Fibroblast of peridontal ligament (primary cell): ENCODE results near the gene PALLD.

Experiments
- DNase-seq: peaks from one replicate; pipeline ENCODE4 v3.0.0-alpha.2; 2010; ENCODE audit errors: extremely low read depth

Gene PALLD

GRCh38 chr4:168524897-168525296 lies 28.0 kb downstream of the PALLD start:
- no peak for DNase-seq

DNA sequence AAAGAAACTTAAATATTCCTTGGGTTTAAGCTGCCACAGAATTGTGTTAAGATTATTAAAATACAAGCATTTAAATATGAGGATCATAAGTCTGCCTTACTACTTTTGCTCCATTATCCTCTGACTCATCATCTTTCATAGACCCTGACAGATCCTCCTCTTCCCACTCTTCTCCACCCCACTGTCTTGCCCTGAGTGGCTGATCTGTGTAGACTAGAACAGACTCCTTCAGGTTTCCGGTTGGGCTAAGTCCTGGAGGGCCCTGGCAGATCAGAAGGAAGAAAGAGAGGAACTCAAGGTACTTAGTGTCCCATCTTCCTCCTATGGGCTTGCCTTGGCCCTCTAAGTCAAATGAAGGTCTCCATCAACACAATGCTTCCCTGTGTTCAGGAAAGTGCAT lies 30.7 kb downstream of the PALLD start:
- no peak for DNase-seq

GRCh38 chr4:168528131-168528949 lies 31.5 kb downstream of the PALLD start:
- DNase-seq = peak; percentile 54

GRCh38 chr4:168529257-168529656 lies 32.4 kb downstream of the PALLD start:
- DNase-seq = no peak

DNA sequence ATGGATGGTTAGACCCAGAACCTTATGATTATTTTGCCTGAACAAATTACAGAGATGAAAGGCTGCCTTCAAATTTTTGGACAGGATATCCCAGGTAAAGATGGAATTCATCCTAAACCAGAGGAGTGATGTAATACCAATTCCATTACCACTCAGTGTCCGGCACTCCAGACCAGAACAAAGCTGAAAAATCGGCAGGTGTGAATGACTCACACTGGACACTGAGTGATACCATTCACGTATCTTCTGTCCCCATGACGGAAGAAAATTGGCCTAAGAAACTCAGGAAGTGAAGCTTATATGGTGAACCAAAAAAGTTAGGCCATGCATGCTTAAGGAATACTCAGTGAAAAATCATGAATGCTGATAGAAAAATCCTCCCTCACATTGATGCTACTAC lies 34.5 kb downstream of the PALLD start:
- DNase-seq = no peak

GRCh38 chr4:168534535-168534934 lies 37.7 kb downstream of the PALLD start:
- no peak for DNase-seq

GRCh38 chr4:168535689-168536088 lies 38.8 kb downstream of the PALLD start:
- no peak for DNase-seq

DNA sequence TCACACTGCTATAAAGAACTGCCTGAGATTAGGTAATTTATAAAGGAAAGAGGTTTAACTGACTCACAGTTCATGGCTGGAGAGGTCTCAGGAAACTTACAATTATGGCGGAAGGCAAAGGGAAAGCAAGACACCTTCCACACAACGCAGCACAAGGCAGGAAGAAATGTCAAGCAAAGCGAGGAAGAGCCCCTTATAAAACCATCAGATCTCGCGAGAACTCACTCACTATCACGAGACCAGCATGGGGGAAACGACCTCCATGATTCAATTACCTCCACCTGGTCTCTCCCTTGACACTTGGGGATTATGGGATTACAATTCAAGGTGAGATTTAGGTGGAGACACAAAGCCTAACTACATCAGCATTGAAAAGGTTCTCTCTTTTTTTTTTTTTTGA lies 39.6 kb downstream of the PALLD start:
- no peak for DNase-seq

- no peak for DNase-seq
Measured at GRCh38 chr4:168537086-168537485, 40.2 kb downstream of the PALLD start.

DNA sequence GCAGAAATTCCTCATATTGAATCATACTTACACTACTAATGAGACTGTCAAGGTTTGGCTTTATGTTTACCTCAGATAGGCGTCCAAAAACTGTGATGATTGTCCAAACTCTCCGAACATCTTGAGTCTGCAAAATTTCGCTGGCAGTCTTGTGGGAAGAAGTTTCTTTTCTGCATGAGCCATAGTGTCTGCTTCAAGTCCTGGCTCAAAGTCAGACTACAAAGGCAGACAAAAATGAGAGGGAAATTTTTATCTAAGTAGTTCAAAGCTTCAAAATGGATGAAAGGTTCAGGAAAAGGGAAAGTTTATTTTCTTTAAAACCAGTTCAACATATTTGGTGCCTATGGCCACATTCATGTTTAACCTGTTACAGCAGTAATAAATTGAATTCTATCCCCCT lies 40.7 kb downstream of the PALLD start:
- DNase-seq = no peak

- no peak for DNase-seq
Measured at GRCh38 chr4:168538632-168539031, 41.8 kb downstream of the PALLD start.

- peak; percentile 89 for DNase-seq
Measured at GRCh38 chr4:168540086-168540485, 43.2 kb downstream of the PALLD start.

- DNase-seq = peak; percentile 50
Measured at GRCh38 chr4:168540503-168541265, 43.8 kb downstream of the PALLD start.

- peak; percentile 76 for DNase-seq
Measured at GRCh38 chr4:168541266-168541953, 44.6 kb downstream of the PALLD start.

DNA sequence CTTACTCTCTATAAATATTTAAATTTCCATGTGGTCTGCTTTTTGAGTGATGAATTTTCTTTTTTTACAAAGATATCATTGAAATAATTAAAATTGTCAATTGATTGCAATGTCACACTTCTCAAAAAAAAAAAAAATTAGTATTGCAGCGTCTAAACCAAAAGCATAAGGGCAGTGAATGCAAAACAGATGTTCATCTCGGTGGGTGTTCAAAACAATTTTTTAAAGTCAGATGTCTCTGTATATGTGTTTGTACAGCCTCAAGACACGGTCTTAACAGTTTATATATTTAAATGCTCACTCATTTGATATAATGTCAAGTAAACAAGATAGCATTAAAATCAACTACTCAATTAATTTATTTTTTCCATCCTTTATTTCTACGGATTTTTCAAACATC lies 52.3 kb downstream of the PALLD start:
- DNase-seq = peak; percentile 57

DNA sequence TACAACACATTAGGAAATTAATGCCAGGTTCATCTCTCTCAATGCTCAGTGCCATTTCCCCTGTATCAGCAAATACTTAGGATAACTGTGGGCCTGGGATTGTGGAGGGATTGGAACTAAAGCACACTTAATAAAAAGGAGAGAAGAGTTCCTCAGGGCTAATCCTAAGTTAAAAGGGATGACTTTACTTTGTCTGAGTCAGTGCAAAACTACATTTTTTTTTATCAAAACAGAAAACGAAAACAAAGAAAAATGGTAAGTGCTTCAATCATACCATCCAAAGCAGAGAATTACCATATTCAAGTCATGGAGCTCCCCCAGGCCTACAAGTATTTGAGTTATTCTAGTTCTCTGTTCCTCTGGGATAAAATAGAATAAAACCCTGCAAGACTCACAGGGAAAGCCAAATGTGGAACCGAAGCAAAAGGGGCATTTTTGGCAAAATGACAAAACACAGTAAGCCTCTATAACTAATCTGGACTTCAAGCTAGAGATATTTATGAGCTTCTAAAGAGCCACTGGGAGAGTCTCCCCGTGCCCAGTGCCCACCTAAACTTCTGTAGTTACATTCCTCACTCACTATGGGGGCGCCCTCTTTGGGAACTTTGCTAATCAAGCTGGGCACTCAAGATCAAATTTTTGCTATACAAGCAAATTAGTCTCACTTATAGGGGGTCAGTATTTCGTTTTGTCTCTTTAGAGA lies 53.4 kb downstream of the PALLD start:
- peak; percentile 58 for DNase-seq

DNA sequence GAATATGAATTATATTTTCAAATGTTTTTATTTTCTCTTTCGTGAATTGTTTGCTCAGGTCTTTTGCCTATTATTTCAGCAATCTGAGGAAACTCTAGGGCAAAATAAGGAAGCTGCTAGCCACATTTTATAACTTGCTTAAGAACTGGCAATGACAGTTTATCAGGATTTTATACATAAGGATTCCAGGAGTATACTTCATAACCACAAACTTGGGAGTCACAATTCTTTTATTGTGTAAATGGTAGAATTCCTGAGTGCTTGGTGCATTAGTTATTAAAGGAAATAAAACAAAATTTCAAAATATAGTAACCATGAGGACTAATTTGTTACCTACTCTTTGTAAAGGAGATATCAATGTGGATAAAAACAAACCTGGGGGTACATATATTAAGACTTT lies 54.4 kb downstream of the PALLD start:
- peak; percentile 88 for DNase-seq

GRCh38 chr4:168551945-168552695 lies 55.3 kb downstream of the PALLD start:
- DNase-seq = peak; percentile 28

- no peak for DNase-seq
Measured at GRCh38 chr4:168553714-168554370, 57.0 kb downstream of the PALLD start.

DNA sequence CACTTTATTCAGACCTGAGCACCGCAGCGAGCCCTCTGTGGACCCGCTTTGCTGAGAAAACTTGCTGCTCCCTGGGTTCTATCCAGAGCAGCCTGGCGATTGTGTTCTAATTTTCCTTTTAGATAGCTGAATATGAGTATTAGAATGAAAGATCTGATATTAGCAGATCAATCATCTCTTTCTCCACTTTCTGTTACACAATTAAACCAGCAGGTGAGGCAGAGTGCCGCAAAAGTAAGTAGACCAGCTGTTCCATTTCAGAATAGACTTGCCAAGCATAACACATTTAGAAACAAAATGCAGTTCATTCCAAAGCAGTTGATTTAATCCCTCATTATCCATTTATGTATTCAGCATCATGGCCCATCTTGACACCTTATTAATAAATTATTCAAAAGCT lies 58.6 kb downstream of the PALLD start:
- DNase-seq = no peak

DNA sequence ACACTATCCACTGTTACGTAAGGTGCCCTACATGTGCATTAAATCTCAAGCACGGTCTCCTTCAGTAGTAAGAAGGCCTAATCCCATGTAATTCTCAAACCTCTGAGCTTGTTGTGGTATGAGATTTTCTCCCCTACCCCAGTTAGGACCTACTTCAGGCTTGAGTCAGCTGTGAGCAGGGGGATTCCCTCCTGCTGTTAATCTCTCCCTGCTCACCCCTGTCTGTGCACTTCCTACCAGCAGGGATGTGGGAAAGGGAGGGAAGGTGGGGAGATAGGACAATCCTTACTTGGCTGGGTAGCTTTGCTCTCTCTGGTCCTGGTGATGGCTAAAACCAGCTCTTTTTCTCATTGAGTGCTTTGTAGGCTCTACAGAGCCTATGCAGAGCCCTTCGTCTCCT lies 60.8 kb downstream of the PALLD start:
- no peak for DNase-seq
